ENCODE results near the gene HIRA. TPM values are rescaled to one million over a fixed set of nuclear protein-coding genes. Genes with fewer than 3 reads are reported as not detected.

The HIRA gene
- total and polyA plus RNA-seq, 9 of the 15 experiments (the other 6 are each of a cell fraction or from before 2014, with no cell fraction given) = 0.96 to 132 (median 58.4) TPM

GRCh38 chr22:19447330-19448075, 16.0 kb upstream of the HIRA start, which contains the start of gene C22orf39 (continued):
- peak; percentile 88 to 91 for TF ChIP-seq MAZ (CRISPR knock-in tag; conservative IDR thresholded peaks at IDR 0.05 in 1 of 2, IDR thresholded peaks at IDR 0.05 in 1 of 2)
- TF ChIP-seq CHD1 (IDR thresholded peaks at IDR 0.05; ENCODE audit: low read length) = peak; percentile 90
- no peak for TF ChIP-seq ILK (tag; IDR thresholded peaks at IDR 0.05; ENCODE audit: borderline replicate concordance, low read depth)
- peak; percentile 8 for TF ChIP-seq DACH1 (IDR thresholded peaks at IDR 0.05; ENCODE audit: partially characterized antibody)
- peak; percentile 90; the same call in 1 of the 2 replicates for TF ChIP-seq ZBED1 (IDR thresholded peaks at IDR 0.05)
- TF ChIP-seq ZNF146 (CRISPR knock-in tag; IDR thresholded peaks at IDR 0.05; ENCODE audit: unreplicated experiment) = no peak
- TF ChIP-seq ZNF444 (CRISPR knock-in tag; IDR thresholded peaks at IDR 0.05) = no peak
- TF ChIP-seq BCLAF1 (IDR thresholded peaks at IDR 0.05; ENCODE audit: borderline replicate concordance in 1 of 2, control insufficient read depth in 1 of 2, low read depth in 2 of 2, low read length in 1 of 2) = 0 out of 4 replicates have a peak, but pooled peaks of 1 of the 2 experiments have one; percentile 59
- TF ChIP-seq ERF (CRISPR knock-in tag; IDR thresholded peaks at IDR 0.05) = peak; percentile 97
- peak in 1 of 2 experiments; percentile 99; a peak in 2 of 4 replicates for TF ChIP-seq NONO (IDR thresholded peaks at IDR 0.05; ENCODE audit: low read depth in 2 of 2, low read length in 1 of 2)
- TF ChIP-seq E2F6 (IDR thresholded peaks at IDR 0.05; ENCODE audit: borderline replicate concordance in 1 of 2, extremely low read depth in 1 of 2, insufficient read depth in 1 of 2, insufficient read length in 1 of 2, low read depth in 1 of 2, low read length in 1 of 2, poor library complexity in 1 of 2, severe bottlenecking in 1 of 2) = peak; percentile 90 to 92
- peak; percentile 97 for TF ChIP-seq CAMTA2 (CRISPR knock-in tag; conservative IDR thresholded peaks at IDR 0.05)
- peak; percentile 31 to 47 for TF ChIP-seq RAD21 (CRISPR knock-in tag; conservative IDR thresholded peaks at IDR 0.05 in 1 of 2, IDR thresholded peaks at IDR 0.05 in 1 of 2)
- TF ChIP-seq MECOM (CRISPR knock-in tag; IDR thresholded peaks at IDR 0.05) = no peak
- peak; percentile 94 for TF ChIP-seq CREM (IDR thresholded peaks at IDR 0.05; ENCODE audit: low read depth)
- TF ChIP-seq STAG1 (CRISPR knock-in tag; IDR thresholded peaks at IDR 0.05; ENCODE audit: borderline replicate concordance) = no peak
- TF ChIP-seq THRB (CRISPR knock-in tag; conservative IDR thresholded peaks at IDR 0.05) = no peak
- TF ChIP-seq PML (IDR thresholded peaks at IDR 0.05; ENCODE audit: low read length) = peak; percentile 79; the same call in 1 of the 2 replicates
- no peak for TF ChIP-seq TFAP4 (CRISPR knock-in tag; IDR thresholded peaks at IDR 0.05; ENCODE audit: borderline replicate concordance)
